ENCODE results near the gene MAGEH1. TPM values are rescaled to one million over a fixed set of nuclear protein-coding genes. Genes with fewer than 3 reads are reported as not detected.
A peak's percentile ranks its signal among the peaks of the same experiment; 100 is the strongest.

MAGEH1 gene
- total RNA-seq, 6 donors from 2014 or later: 7.3 to 26.3 (median 25.6) TPM

DNA sequence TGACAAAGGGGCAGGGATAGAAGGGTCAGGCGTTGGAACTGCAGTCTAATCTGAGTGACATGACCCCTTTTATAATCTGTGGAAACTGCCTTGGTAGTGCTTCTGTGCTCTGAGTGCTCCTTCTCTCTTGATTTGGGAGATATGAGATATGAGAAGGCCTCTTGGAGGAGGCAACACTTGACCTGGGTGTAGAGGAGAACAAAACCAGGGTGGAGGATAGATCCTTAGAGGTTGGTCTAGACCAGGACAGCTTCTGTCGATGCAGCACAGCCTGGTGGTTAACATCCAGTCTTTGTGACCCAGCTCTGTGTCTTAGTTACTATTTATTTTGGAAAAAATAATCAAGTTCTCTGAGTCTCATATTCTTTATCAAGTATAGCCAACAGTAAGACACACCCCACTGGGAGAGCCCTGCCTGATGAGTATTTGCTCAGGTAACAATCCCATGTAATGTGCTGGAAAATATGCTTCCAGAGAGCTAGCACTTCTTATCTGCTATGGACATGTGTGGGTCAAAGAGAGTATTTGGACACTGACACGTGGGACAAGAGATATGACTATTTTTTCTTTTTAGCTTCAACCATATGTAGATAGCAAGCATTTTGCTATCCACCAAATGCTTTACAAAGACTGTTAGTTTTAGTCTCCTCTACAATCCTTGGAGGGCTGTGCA is 28.6 kb downstream of the MAGEH1 start:
- no peaks in the 10 kb centered on the region for H3K4me1 ChIP-seq
- DNase-seq: no peak
- H3K4me3 ChIP-seq: no peak overlapping the region
- WGBS, 2 donors: 46 to 67% methylated on average over 1 to 3 of the region's 3 CpGs
- H3K27me3 ChIP-seq: no peaks in the 10 kb centered on the region
- TF ChIP-seq, protein P1, sequence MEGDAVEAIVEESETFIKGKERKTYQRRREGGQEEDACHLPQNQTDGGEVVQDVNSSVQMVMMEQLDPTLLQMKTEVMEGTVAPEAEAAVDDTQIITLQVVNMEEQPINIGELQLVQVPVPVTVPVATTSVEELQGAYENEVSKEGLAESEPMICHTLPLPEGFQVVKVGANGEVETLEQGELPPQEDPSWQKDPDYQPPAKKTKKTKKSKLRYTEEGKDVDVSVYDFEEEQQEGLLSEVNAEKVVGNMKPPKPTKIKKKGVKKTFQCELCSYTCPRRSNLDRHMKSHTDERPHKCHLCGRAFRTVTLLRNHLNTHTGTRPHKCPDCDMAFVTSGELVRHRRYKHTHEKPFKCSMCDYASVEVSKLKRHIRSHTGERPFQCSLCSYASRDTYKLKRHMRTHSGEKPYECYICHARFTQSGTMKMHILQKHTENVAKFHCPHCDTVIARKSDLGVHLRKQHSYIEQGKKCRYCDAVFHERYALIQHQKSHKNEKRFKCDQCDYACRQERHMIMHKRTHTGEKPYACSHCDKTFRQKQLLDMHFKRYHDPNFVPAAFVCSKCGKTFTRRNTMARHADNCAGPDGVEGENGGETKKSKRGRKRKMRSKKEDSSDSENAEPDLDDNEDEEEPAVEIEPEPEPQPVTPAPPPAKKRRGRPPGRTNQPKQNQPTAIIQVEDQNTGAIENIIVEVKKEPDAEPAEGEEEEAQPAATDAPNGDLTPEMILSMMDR (IDR thresholded peaks at IDR 0.05): no peak
- TF ChIP-seq EP300 (IDR thresholded peaks at IDR 0.05) (no peak), POLR2AphosphoS5 (IDR thresholded peaks at IDR 0.05) (no peak)
- no peak for ATAC-seq (ENCODE audit: low FRiP score in 2 of 2)
- H3K36me3 ChIP-seq: no peaks in the 10 kb centered on the region
- no peak overlapping the region for H3K27ac ChIP-seq
- no peaks in the 10 kb centered on the region for H3K9me3 ChIP-seq

DNA sequence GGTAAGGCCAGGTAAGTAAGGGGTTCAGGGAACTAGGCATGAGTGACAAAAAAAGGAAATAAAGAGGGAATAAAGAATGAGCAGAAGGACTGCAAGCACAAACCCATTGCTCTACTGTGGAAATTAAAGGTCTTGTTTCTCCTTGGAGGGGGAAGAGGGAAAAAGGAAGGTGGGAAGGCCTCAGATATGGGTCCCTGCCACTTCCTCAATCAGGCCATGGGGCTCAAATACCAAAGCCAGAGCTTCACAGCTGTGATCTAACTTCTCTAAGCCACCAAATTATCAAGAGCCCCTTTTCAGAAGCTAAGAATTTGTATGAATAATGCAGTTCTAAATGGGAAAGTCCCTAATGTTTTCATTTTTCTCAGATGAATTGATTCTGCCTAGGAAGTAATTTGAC is 33.0 kb downstream of the MAGEH1 start:
- TF ChIP-seq, protein P1 (IDR thresholded peaks at IDR 0.05): no peak
- TF ChIP-seq POLR2A (IDR thresholded peaks at IDR 0.05) (no peak), POLR2AphosphoS5 (IDR thresholded peaks at IDR 0.05) (no peak), EP300 (IDR thresholded peaks at IDR 0.05) (no peak)
- Histone ChIP-seq H3K27me3 (no peaks in the 10 kb centered on the region), H3K4me1 (peaks cover 0 to 4% (median 0%) of the 10 kb centered on the region in 4 donors), H3K4me3 (no peak overlapping the region), H3K9me3 (no peaks in the 10 kb centered on the region), H3K36me3 (no peaks in the 10 kb centered on the region), H3K27ac (no peak overlapping the region)
- DNase-seq: no peak
- ATAC-seq (ENCODE audit: low FRiP score in 2 of 2): no peak

DNA sequence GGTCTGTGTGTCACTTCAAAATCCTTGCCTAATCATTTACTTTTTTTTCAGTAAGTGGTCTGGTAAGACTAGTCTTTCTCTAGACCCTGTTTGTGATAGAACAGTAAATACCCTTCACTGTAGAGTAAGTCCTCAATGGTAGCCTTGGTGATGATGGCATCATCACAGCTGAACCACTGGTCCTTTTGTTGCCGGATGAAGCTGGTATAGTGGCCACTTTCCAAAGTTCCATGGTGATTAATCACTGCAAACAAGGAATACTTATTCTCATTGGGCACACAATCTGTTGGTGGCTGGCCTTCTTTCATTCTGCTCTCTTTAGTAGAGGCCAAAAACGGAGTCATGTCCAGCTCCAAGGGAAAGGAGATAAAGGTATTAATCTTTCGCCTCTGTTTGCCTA is 34.8 kb downstream of the MAGEH1 start:
- Histone ChIP-seq H3K4me3 (no peak overlapping the region), H3K36me3 (no peaks in the 10 kb centered on the region), H3K27me3 (no peaks in the 10 kb centered on the region), H3K9me3 (no peaks in the 10 kb centered on the region), H3K4me1 (peaks cover 0 to 7% (median 0%) of the 10 kb centered on the region in 4 donors), H3K27ac (no peak overlapping the region)
- DNase-seq: no peak
- no peak for ATAC-seq (ENCODE audit: low FRiP score in 2 of 2)
- TF ChIP-seq EP300 (IDR thresholded peaks at IDR 0.05): no peak
- TF ChIP-seq POLR2AphosphoS5 (IDR thresholded peaks at IDR 0.05): no peak
- TF ChIP-seq, protein P1 (IDR thresholded peaks at IDR 0.05): no peak
- TF ChIP-seq POLR2A (IDR thresholded peaks at IDR 0.05): no peak
- 72 to 73% methylated on average over 3 of the region's 3 CpGs for WGBS, 2 donors

DNA sequence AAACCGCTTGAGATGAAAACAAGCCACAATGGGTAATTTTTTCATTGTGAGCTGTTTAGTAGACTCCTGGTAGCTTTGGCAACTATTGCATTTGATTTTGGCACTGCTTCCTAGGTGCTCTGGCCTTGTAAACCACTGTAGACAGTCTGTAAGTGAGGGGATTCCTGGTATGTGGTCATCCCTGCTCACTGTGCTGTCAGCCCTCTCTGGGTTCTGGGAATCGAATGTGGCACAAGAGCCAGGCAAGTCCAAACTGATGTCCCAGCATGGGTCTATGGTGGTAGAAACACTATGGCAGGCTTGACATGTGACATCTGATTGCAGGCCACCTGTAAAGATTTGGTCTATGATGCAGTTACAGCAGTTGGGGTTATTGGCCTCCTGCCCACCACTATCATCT is 35.2 kb downstream of the MAGEH1 start:
- ATAC-seq (ENCODE audit: low FRiP score in 2 of 2): no peak
- Histone ChIP-seq H3K27ac (no peak overlapping the region), H3K36me3 (no peaks in the 10 kb centered on the region), H3K27me3 (no peaks in the 10 kb centered on the region), H3K9me3 (no peaks in the 10 kb centered on the region), H3K4me1 (peaks cover 0 to 7% (median 0%) of the 10 kb centered on the region in 4 donors), H3K4me3 (no peak overlapping the region)
- 73 to 100% methylated on average over 2 of the region's 2 CpGs for WGBS, 2 donors
- TF ChIP-seq, protein P1 (IDR thresholded peaks at IDR 0.05): no peak
- TF ChIP-seq POLR2AphosphoS5 (IDR thresholded peaks at IDR 0.05) (no peak), POLR2A (IDR thresholded peaks at IDR 0.05) (no peak), EP300 (IDR thresholded peaks at IDR 0.05) (no peak)
- no peak for DNase-seq

GRCh38 chrX:55488006-55488592 is 36.2 kb downstream of the MAGEH1 start:
- no peaks in the 10 kb centered on the region for H3K27me3 ChIP-seq
- ATAC-seq (ENCODE audit: low FRiP score in 2 of 2) (no peak), DNase-seq (no peak)
- 7 to 54% methylated on average over 3 to 18 of the region's 23 CpGs for WGBS, 2 donors
- TF ChIP-seq POLR2AphosphoS5 (IDR thresholded peaks at IDR 0.05): no peak
- TF ChIP-seq, protein P1 (IDR thresholded peaks at IDR 0.05): no peak
- H3K4me1 ChIP-seq: peaks cover 0 to 7% (median 0%) of the 10 kb centered on the region in 4 donors
- H3K4me3 ChIP-seq: peak overlapping the region in 3 of 4 donors; percentile 50 to 72 (median 57)
- peak overlapping the region; percentile 87 to 93 (median 91) for H3K27ac ChIP-seq
- H3K9me3 ChIP-seq: no peaks in the 10 kb centered on the region
- no peaks in the 10 kb centered on the region for H3K36me3 ChIP-seq

Measured in upper lobe of left lung (tissue), 6 donors.